Measurements from ENCODE around the gene TNS2. TPM values are rescaled to one million over a fixed set of nuclear protein-coding genes. Genes with fewer than 3 reads are reported as not detected.
"Not testable (repeated sequence)": the region's sequence is repeated elsewhere in the genome, so short reads cannot be mapped to it uniquely, and the experiment has no call there.

TNS2 gene
- total RNA-seq, 1 donor from 2014 or later: 99.3 TPM

- intact Hi-C loops (cut with DNase I): loop anchor here (2.0 kb wide), 1 partner anchor 18 kb away; the partner anchor contains the start of gene IGFBP6
- DNase-seq (ENCODE audit: low spot score): peak; percentile 29
These were observed 28.8 kb downstream of the TNS2 start for GRCh38 chr12:53078425-53079225.

GRCh38 chr12:53079226-53080117, 29.6 kb downstream of the TNS2 start, which contains the start of gene SPRYD3:
Gene SPRYD3, minus strand, starts transcription at chr12:53079390. Its CDS starts 57 bp downstream, at chr12:53079333.
- intact Hi-C loops (cut with DNase I): loop anchor here (2.0 kb wide), 1 partner anchor 17 kb away; the partner anchor contains the start of gene IGFBP6
- DNase-seq (ENCODE audit: low spot score): peak; percentile 99

GRCh38 chr12:53082637-53083175, 32.8 kb downstream of the TNS2 start:
- no peak for DNase-seq (ENCODE audit: low spot score)
- intact Hi-C loops (cut with DNase I): no loop called here

GRCh38 chr12:53086361-53086760, 36.5 kb downstream of the TNS2 start:
- no peak for DNase-seq (ENCODE audit: low spot score)

GRCh38 chr12:53090105-53090504, 40.2 kb downstream of the TNS2 start:
- DNase-seq (ENCODE audit: low spot score): peak; percentile 31
- intact Hi-C loops (cut with DNase I): no loop called here

More at GRCh38 chr12:53086361-53086760, 36.5 kb downstream of the TNS2 start:
- intact Hi-C loops (cut with DNase I): no loop called here

- DNase-seq (ENCODE audit: low spot score): no peak
- intact Hi-C loops (cut with DNase I): no loop called here
These were observed 40.7 kb downstream of the TNS2 start for GRCh38 chr12:53090554-53090953.

GRCh38 chr12:53091756-53092155, 41.9 kb downstream of the TNS2 start:
- intact Hi-C loops (cut with DNase I): no loop called here
- DNase-seq (ENCODE audit: low spot score): peak; percentile 12

- intact Hi-C loops (cut with DNase I): no loop called here
- DNase-seq (ENCODE audit: low spot score): peak; percentile 59
These were observed 44.0 kb downstream of the TNS2 start for GRCh38 chr12:53093777-53094393.

- DNase-seq (ENCODE audit: low spot score): peak; percentile 12
- intact Hi-C loops (cut with DNase I): no loop called here
These were observed 44.5 kb downstream of the TNS2 start for GRCh38 chr12:53094394-53094787.

- intact Hi-C loops (cut with DNase I): not testable (repeated sequence)
- DNase-seq (ENCODE audit: low spot score): peak; percentile 27
These were observed 45.1 kb downstream of the TNS2 start for GRCh38 chr12:53094796-53095595.

- DNase-seq (ENCODE audit: low spot score): peak; percentile 54
- intact Hi-C loops (cut with DNase I): not testable (repeated sequence)
These were observed 45.7 kb downstream of the TNS2 start for GRCh38 chr12:53095596-53095895.

- intact Hi-C loops (cut with DNase I): loop anchor here (2.0 kb wide), 1 partner anchor 17 kb away; the partner anchor contains the start of gene SPRYD3
These were observed 46.4 kb downstream of the TNS2 start for GRCh38 chr12:53096089-53096741.

GRCh38 chr12:53096759-53097158, 46.9 kb downstream of the TNS2 start:
- DNase-seq (ENCODE audit: low spot score): peak; percentile 58
- intact Hi-C loops (cut with DNase I): loop anchor here (2.0 kb wide), 1 partner anchor 18 kb away; the partner anchor contains the start of gene SPRYD3

More at GRCh38 chr12:53096089-53096741, 46.4 kb downstream of the TNS2 start:
- DNase-seq (ENCODE audit: low spot score): peak; percentile 89

GRCh38 chr12:53097207-53097563, 47.3 kb downstream of the TNS2 start:
- intact Hi-C loops (cut with DNase I): loop anchor here (2.0 kb wide), 1 partner anchor 18 kb away; the partner anchor contains the start of gene SPRYD3
- DNase-seq (ENCODE audit: low spot score): no peak

GRCh38 chr12:53097564-53098353, 47.9 kb downstream of the TNS2 start, which contains the start of gene IGFBP6:
Gene IGFBP6, plus strand, starts transcription at chr12:53097667. Its CDS starts 51 bp downstream, at chr12:53097718.
- intact Hi-C loops (cut with DNase I): loop anchor here (2.0 kb wide), 1 partner anchor 19 kb away; the partner anchor contains the start of gene SPRYD3

GRCh38 chr12:53098354-53098981, 48.6 kb downstream of the TNS2 start:
- peak; percentile 80 for DNase-seq (ENCODE audit: low spot score)
- intact Hi-C loops (cut with DNase I): no loop called here

More at GRCh38 chr12:53097564-53098353, 47.9 kb downstream of the TNS2 start, which contains the start of gene IGFBP6:
- peak; percentile 81 for DNase-seq (ENCODE audit: low spot score)

Data from cardiac septum (tissue), 1 donor.